ENCODE results near the gene CHEK2.

GRCh38 chr22:28730179-28730578 is 11.4 kb downstream of the CHEK2 start:
- TF ChIP-seq CTCF (IDR thresholded peaks at IDR 0.05 in 8 of 11, conservative IDR thresholded peaks at IDR 0.05 in 3 of 11) (no peak), POLR2A (IDR thresholded peaks at IDR 0.05) (no peak)

All from spleen (tissue), 7 donors.